Astrocyte of the spinal cord (primary cell): ENCODE data around the gene MAGI2.
"Not testable (repeated sequence)": the region's sequence is repeated elsewhere in the genome, so short reads cannot be mapped to it uniquely, and the experiment has no call there.

ENCODE experiments used
- DNase-seq: peaks from one replicate; pipeline ENCODE4 v3.0.0; 2011; ENCODE audit warnings: low read depth, low spot score
- H3K4me3 ChIP-seq: 2 replicates; pipeline ENCODE4 v1.5.1; 2011; ENCODE audit warnings: low read depth, mild to moderate bottlenecking, low read length, moderate library complexity
- in situ Hi-C: cut with HindIII; loops from 2 replicates; pipeline ENCODE4 v1.10.0; 2017; ENCODE audit warnings: low sequenced_read_pairs
- TF ChIP-seq, protein P1 (sequence below): IDR thresholded peaks from 2 replicates; pipeline ENCODE4 v1.5.1; 2012; ENCODE audit warnings: low read depth, mild to moderate bottlenecking, low read length, inconsistent platforms

The MAGI2 gene

DNA sequence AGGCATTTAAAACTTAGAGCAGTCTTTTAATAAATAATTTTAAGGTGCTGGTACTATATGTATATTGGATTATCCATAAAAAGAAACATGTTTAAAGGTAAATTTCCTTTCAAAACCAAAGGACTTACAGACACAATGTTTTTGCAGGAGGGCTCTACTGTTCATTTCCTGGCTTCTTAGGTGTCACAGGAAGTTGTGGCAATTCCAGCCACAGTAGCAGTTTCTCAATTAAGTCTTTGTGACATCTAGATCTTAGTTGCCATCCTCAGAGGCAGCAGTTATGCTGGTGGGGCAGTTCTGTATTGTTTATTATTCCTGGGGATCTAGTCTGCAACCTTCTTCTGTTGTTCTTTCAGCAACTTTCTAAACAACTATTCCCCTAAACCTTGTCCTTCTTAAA lies 460.1 kb downstream of the MAGI2 start:
- in situ Hi-C loops = no loop called here
- TF ChIP-seq, protein P1, sequence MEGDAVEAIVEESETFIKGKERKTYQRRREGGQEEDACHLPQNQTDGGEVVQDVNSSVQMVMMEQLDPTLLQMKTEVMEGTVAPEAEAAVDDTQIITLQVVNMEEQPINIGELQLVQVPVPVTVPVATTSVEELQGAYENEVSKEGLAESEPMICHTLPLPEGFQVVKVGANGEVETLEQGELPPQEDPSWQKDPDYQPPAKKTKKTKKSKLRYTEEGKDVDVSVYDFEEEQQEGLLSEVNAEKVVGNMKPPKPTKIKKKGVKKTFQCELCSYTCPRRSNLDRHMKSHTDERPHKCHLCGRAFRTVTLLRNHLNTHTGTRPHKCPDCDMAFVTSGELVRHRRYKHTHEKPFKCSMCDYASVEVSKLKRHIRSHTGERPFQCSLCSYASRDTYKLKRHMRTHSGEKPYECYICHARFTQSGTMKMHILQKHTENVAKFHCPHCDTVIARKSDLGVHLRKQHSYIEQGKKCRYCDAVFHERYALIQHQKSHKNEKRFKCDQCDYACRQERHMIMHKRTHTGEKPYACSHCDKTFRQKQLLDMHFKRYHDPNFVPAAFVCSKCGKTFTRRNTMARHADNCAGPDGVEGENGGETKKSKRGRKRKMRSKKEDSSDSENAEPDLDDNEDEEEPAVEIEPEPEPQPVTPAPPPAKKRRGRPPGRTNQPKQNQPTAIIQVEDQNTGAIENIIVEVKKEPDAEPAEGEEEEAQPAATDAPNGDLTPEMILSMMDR = no peak
- DNase-seq = no peak
- no peak overlapping the region for H3K4me3 ChIP-seq

DNA sequence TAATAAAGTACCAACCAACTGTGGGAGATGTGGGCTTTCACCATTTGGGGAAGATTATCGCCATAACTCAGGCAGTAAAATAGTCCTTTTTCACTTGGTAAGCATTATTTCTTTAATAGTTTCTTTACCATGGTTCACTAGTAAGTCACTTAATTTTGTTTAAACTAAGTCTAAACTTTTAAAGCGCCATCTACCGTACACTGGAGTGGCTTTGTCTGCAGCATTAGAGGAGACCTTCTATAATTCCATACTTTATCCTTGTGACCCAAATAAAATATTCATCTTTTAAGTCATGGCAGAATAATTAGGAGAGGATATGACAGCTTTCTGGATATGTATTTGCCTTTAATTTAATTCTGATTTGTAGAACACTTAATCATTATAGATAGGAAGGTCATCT lies 468.0 kb downstream of the MAGI2 start:
- in situ Hi-C loops = no loop called here
- H3K4me3 ChIP-seq = no peak overlapping the region
- no peak for DNase-seq
- TF ChIP-seq, protein P1 = no peak

DNA sequence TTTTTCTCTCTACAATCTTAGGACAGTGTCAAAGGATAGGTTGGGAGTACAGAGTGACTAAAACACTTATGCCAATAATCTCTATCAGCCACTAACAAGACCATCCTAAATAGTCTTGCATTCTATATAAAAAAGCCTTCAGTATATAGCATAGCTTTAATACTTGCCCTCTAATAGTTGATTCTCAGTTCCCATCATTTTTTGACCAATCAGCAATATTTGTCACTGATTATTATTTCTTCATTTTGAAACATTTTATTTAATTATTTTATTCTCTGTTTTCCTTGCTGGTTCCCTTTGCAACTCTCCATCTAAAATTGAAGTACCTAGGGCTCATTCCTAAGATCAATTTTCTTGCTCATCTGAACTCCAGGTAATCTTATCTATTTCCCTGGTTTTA lies 470.0 kb downstream of the MAGI2 start:
- TF ChIP-seq, protein P1 = no peak
- no peak overlapping the region for H3K4me3 ChIP-seq
- no peak for DNase-seq
- in situ Hi-C loops = no loop called here

DNA sequence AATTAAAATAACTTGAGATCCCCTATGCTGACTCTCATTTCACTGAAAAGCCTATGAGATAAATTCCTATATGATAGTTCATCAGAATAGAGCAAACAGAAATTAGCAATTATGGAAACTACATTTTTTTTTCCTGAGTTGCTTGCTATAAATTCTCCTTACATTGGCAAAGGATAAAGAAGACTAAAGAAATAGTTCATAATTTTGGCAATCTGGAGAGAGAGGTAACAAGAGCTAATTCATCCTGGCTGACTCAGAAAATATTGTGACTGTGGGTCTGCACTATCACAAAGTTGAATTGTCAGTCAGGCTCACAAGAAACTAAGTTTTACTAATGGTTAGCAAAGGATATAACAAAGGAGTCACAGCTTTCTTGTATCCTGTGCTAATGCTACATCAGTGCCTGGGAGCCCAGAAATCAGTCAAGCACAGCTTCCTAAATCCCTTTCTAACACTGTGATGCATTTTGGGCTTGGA lies 483.0 kb downstream of the MAGI2 start:
- no peak overlapping the region for H3K4me3 ChIP-seq
- in situ Hi-C loops = no loop called here
- TF ChIP-seq, protein P1 = no peak
- DNase-seq = peak; percentile 6

DNA sequence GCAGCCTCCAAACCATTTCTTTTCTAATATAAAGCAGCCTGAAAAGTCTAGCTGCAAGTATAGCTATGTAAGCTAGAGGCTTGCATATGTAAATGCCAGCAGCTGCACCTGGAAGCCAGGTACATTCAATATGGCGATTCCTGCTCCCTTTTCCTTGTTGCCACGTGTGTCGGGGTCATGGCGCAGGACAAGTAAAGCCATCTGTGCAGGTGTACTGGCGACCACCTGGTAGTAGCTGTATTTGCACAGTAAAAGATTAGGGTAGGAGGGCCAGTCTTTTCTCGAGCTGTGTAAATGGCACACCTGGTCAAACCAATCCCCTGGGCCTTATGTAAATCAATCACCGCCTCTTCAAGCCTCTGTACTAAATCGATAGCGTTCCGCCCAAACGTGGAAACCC lies 484.5 kb downstream of the MAGI2 start:
- no peak overlapping the region for H3K4me3 ChIP-seq

DNA sequence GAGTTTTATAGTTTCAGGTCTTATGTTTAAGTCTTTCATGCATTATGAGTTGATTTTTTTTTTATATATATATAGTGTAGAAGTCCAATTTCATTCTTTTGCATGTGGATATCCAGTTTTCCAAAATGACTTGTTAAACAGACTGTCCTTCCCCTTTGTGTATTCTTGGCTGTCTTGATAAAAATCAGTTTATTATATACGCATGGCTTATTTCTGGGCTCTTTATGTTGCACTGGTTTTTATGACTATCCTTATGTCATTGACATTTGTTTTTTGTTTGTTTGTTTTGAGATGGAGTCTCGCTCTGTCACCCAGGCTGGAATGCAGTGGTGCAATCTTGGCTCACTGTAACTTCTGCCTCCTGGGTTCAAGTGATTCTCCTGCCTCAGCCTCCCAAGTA lies 485.9 kb downstream of the MAGI2 start:
- H3K4me3 ChIP-seq, in situ Hi-C loops, DNase-seq: not testable (repeated sequence)

More for the DNA sequence above, 484.5 kb downstream of the MAGI2 start:
- TF ChIP-seq, protein P1 = no peak
- in situ Hi-C loops = no loop called here
- no peak for DNase-seq

DNA sequence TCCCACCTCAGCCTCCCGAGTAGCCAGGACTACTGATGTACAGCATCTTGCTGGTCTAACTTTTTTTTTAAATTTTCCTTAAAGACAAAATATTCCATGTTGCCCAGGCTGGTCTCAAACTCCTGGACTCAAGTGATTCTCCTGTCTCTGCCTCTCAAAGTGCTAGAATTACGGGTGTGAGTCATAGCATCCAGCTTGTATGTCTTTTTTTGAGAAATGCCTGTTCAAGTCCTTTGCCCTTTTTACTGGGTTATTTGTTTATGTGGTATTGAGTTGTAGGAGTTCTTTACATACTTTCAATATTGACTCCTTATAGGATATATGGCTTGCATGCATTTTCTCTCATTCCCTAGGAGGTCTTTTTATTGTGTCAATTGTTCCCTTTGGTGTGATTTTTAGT lies 486.4 kb downstream of the MAGI2 start:
- H3K4me3 ChIP-seq = no peak overlapping the region
- DNase-seq = no peak
- TF ChIP-seq, protein P1 = no peak
- in situ Hi-C loops = no loop called here
